SU-DHL-6 (cell line): ENCODE results near the gene VASN.

Source experiments
- H2AFZ ChIP-seq: fragments of 200-600 bp; sonication (generic); 2 replicates; pipeline ENCODE4 v1.6.1; 2014; ENCODE audit warnings: low read depth, mild to moderate bottlenecking, moderate library complexity, mixed read lengths, antibody characterized with exemption, low read length; ENCODE audit not compliant: severe bottlenecking
- H3F3A ChIP-seq: fragments of 200-600 bp; shearing (Covaris generic); 2 replicates; pipeline ENCODE4 v1.6.0; 2016; ENCODE audit warnings: antibody characterized with exemption, mild to moderate bottlenecking; ENCODE audit not compliant: insufficient read depth
- H3K27ac ChIP-seq: fragments of 200-600 bp; sonication (generic); 2 replicates; pipeline ENCODE4 v1.5.1; 2016; ENCODE audit warnings: low read depth, mild to moderate bottlenecking, low read length, moderate library complexity, mixed read lengths
- H3K27me3 ChIP-seq: fragments of 200-600 bp; sonication (generic), shearing (Covaris generic); 2 replicates; pipeline ENCODE4 v1.6.0; 2014; ENCODE audit warnings: mild to moderate bottlenecking, low read length
- H3K36me3 ChIP-seq: fragments of 200-600 bp; sonication (generic); 2 replicates; pipeline ENCODE4 v1.6.1; 2014; ENCODE audit warnings: mild to moderate bottlenecking, low read length, mixed read lengths
- H3K4me2 ChIP-seq: fragments of 300-600, 200-600 bp; shearing (Covaris generic), sonication (generic); 2 replicates; pipeline ENCODE4 v1.6.0; 2014; ENCODE audit warnings: low read length, low read depth, mild to moderate bottlenecking; ENCODE audit not compliant: poor library complexity, severe bottlenecking
- H3K4me3 ChIP-seq: fragments of 200-600 bp; sonication (generic); 2 replicates; pipeline ENCODE4 v1.5.1; 2014; ENCODE audit warnings: antibody characterized with exemption, low read length, mild to moderate bottlenecking, mixed read lengths; ENCODE audit not compliant: insufficient read depth, poor library complexity, severe bottlenecking
- H3K79me2 ChIP-seq: fragments of 200-600 bp; sonication (generic); 2 replicates; pipeline ENCODE4 v1.6.1; 2014; ENCODE audit warnings: mild to moderate bottlenecking, low read length, moderate library complexity; ENCODE audit not compliant: insufficient read depth
- H3K9ac ChIP-seq: fragments of 200-600 bp; sonication (generic); 2 replicates; pipeline ENCODE4 v1.7.0; 2014; ENCODE audit warnings: mild to moderate bottlenecking, low read length
- H3K9me2 ChIP-seq: fragments of 200-600 bp; sonication (generic); replicated peaks from 2 replicates; pipeline ENCODE4 v1.6.1; 2014; ENCODE audit warnings: low read length; ENCODE audit not compliant: insufficient read depth
- H3K9me3 ChIP-seq: fragments of 200-600 bp; sonication (generic); 2 replicates; pipeline ENCODE4 v1.6.1; 2014; ENCODE audit warnings: low read length, mixed read lengths; ENCODE audit not compliant: insufficient read depth
- H4K20me1 ChIP-seq: fragments of 200-600 bp; sonication (generic); 2 replicates; pipeline ENCODE4 v1.6.1; 2014; ENCODE audit warnings: low read depth, mild to moderate bottlenecking, antibody characterized with exemption, low read length, moderate library complexity, mixed read lengths
- CTCF ChIP-seq: fragments of 200-600 bp; sonication (generic); IDR thresholded peaks from one replicate; pipeline ENCODE4 v1.5.1; 2017; ENCODE audit warnings: antibody characterized with exemption, mild to moderate bottlenecking, low read length, moderate library complexity; ENCODE audit not compliant: insufficient read depth, poor library complexity, severe bottlenecking
- EZH2phosphoT487 ChIP-seq: fragments of 200-600 bp; sonication (generic), shearing (Covaris generic); conservative IDR thresholded peaks from 2 replicates; pipeline ENCODE4 v1.6.1; 2018; ENCODE audit warnings: mild to moderate bottlenecking, antibody characterized with exemption, low read length, moderate library complexity, mixed read lengths

VASN gene

DNA sequence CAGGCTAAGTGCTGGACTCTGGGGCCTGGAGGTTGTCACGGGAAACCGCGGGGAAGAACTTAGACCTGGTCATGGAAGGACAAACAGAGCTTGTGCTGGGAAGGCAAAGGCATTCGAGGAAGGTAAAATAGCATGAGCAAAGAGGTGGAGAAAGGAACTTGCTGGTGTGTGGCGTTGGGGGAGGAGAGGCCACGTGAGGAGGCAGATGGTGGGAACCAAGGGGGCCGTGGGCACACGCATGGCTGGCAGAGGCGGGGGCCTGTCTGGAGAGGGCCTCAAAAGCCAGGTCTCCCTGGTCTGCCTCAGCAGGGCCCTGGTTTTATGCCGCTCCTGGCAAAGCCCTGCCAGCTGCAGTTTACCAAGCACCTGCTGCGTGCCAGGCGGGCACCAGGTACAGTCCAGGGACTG lies 29.4 kb downstream of the VASN start:
- no peak overlapping the region for H3K4me3 ChIP-seq
- TF ChIP-seq EZH2phosphoT487: no peak
- TF ChIP-seq CTCF: no peak
- H3K27ac ChIP-seq: no peak overlapping the region
- no peaks in the 10 kb centered on the region for H3F3A ChIP-seq
- no peaks in the 10 kb centered on the region for H4K20me1 ChIP-seq
- no peaks in the 10 kb centered on the region for H3K27me3 ChIP-seq
- no peak overlapping the region for H3K9ac ChIP-seq
- H3K9me3 ChIP-seq: no peaks in the 10 kb centered on the region
- H3K9me2 ChIP-seq: no peaks in the 10 kb centered on the region
- H3K4me2 ChIP-seq: no peak overlapping the region
- no peak overlapping the region for H2AFZ ChIP-seq
- H3K79me2 ChIP-seq: no peaks in the 10 kb centered on the region
- H3K36me3 ChIP-seq: no peaks in the 10 kb centered on the region

- Histone ChIP-seq H3K4me2 (no peak overlapping the region), H2AFZ (no peak overlapping the region), H3K9me2 (no peaks in the 10 kb centered on the region), H3K27me3 (no peaks in the 10 kb centered on the region), H3K27ac (no peak overlapping the region), H3K9me3 (no peaks in the 10 kb centered on the region), H3K9ac (no peak overlapping the region), H3F3A (no peaks in the 10 kb centered on the region), H4K20me1 (no peaks in the 10 kb centered on the region), H3K79me2 (no peaks in the 10 kb centered on the region), H3K4me3 (no peak overlapping the region), H3K36me3 (no peaks in the 10 kb centered on the region)
- TF ChIP-seq EZH2phosphoT487: no peak
- TF ChIP-seq CTCF: no peak
These were observed 29.9 kb downstream of the VASN start for GRCh38 chr16:4401510-4401909.

DNA sequence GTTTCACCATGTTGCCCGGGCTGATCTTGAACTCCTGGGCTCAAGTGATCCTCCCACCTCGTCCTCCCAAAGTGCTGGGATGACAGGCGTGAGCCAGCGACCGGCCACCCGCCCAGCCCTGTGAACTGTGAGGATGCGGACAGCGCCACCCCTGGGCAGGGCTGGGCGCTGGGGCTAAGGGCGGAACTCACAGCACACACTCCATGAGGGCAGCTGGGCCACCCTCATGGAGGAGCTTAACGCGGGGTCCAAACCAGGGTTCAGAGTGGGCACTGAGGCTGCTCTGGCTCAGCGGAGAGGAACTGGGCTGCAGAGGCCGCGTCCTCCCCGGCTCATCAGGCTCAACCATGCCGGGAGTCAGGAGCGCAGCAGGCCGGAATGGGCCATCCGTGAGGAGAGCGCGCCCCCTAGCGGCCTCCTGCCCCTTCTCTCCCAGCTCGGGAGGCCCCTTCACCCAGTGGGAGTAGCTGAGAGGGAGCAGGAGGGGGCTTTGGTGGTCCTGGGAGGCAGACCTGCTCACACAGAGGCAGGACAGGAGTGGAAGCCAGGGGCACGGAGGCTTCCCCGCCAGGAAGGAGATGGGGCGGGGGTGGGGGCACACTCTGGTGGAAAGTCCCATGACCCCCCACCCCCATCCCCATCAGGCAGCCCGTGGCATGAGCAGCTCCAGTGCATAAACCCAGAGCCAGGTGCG lies 30.9 kb downstream of the VASN start:
- Histone ChIP-seq H2AFZ (no peak overlapping the region), H3K4me2 (no peak overlapping the region), H3F3A (no peaks in the 10 kb centered on the region), H3K36me3 (no peaks in the 10 kb centered on the region), H3K9me3 (no peaks in the 10 kb centered on the region), H3K9me2 (no peaks in the 10 kb centered on the region), H3K27ac (no peak overlapping the region), H3K4me3 (no peak overlapping the region), H3K79me2 (no peaks in the 10 kb centered on the region), H3K9ac (no peak overlapping the region), H4K20me1 (no peaks in the 10 kb centered on the region), H3K27me3 (no peaks in the 10 kb centered on the region)
- no peak for TF ChIP-seq EZH2phosphoT487
- peak; percentile 95 for TF ChIP-seq CTCF
